Frontal cortex (tissue), 4 donors: ENCODE results near the gene ACP4. TPM values are rescaled to one million over a fixed set of nuclear protein-coding genes. Genes with fewer than 3 reads are reported as not detected.
"Not testable (repeated sequence)": the region's sequence is repeated elsewhere in the genome, so short reads cannot be mapped to it uniquely, and the experiment has no call there.

ENCODE experiments used
- DNase-seq, 2 donors: peaks; one replicate each; pipeline ENCODE4 v3.0.0; 2012; ENCODE audit warnings: low spot score in 2 of 2
- FAIRE-seq: peaks from 2 replicates; lab custom pipeline; 2012; peaks lifted over from hg19 to GRCh38; lab: Jason Lieb, UNC
- total RNA-seq: library from RNA; depleted of rRNA; stranded (reverse); fragments of >200 nt; gene quantifications from one replicate; pipeline ENCODE4 v1.2.3, GENCODE V29; 2014
- donor health status: control.
- donor health status: control.
- donor health status: control.

Gene ACP4
- total RNA-seq: not detected

GRCh38 chr19:50790396-50790795, at the start of gene ACP4:
TSS of gene ACP4 (plus strand) at chr19:50790415. CDS start at chr19:50790415, 0 bp downstream.
- FAIRE-seq (no peak), DNase-seq (no peak)

- no peak for DNase-seq
- no peak for FAIRE-seq
Observed at GRCh38 chr19:50741179-50741933, 48.9 kb upstream of the ACP4 start.

GRCh38 chr19:50743537-50743936, 46.7 kb upstream of the ACP4 start:
- no peak for FAIRE-seq
- DNase-seq: no peak

- DNase-seq: no peak
- no peak for FAIRE-seq
Observed at GRCh38 chr19:50745221-50745620, 45.0 kb upstream of the ACP4 start.

GRCh38 chr19:50747141-50747540, 43.1 kb upstream of the ACP4 start:
- not testable (repeated sequence) for FAIRE-seq, DNase-seq

GRCh38 chr19:50749490-50749889, 40.7 kb upstream of the ACP4 start:
- no peak for FAIRE-seq
- no peak for DNase-seq

- DNase-seq (no peak), FAIRE-seq (no peak)
Observed at GRCh38 chr19:50750010-50750409, 40.2 kb upstream of the ACP4 start.

- FAIRE-seq (no peak), DNase-seq (no peak)
Observed at GRCh38 chr19:50753879-50754278, 36.3 kb upstream of the ACP4 start.

- not testable (repeated sequence) for DNase-seq, FAIRE-seq
Observed at GRCh38 chr19:50756244-50756643, 34.0 kb upstream of the ACP4 start.

GRCh38 chr19:50757624-50758023, 32.6 kb upstream of the ACP4 start:
- FAIRE-seq: not testable (repeated sequence)

GRCh38 chr19:50759076-50759475, 31.1 kb upstream of the ACP4 start:
- FAIRE-seq: not testable (repeated sequence)

More at GRCh38 chr19:50757624-50758023, 32.6 kb upstream of the ACP4 start:
- not testable (repeated sequence) for DNase-seq

GRCh38 chr19:50759886-50760285, 30.3 kb upstream of the ACP4 start:
- no peak for FAIRE-seq
- DNase-seq: no peak

More at GRCh38 chr19:50759076-50759475, 31.1 kb upstream of the ACP4 start:
- DNase-seq: not testable (repeated sequence)

- DNase-seq, FAIRE-seq: not testable (repeated sequence)
Observed at GRCh38 chr19:50761501-50761900, 28.7 kb upstream of the ACP4 start.

- FAIRE-seq: not testable (repeated sequence)
Observed at GRCh38 chr19:50763521-50763920, 26.7 kb upstream of the ACP4 start.

GRCh38 chr19:50764409-50764808, 25.8 kb upstream of the ACP4 start:
- FAIRE-seq (no peak), DNase-seq (no peak)

More at GRCh38 chr19:50763521-50763920, 26.7 kb upstream of the ACP4 start:
- not testable (repeated sequence) for DNase-seq

- DNase-seq, FAIRE-seq: not testable (repeated sequence)
Observed at GRCh38 chr19:50766746-50767145, 23.5 kb upstream of the ACP4 start.

GRCh38 chr19:50767263-50767662, 23.0 kb upstream of the ACP4 start:
- FAIRE-seq: not testable (repeated sequence)

GRCh38 chr19:50768277-50768676, 21.9 kb upstream of the ACP4 start:
- DNase-seq: no peak
- no peak for FAIRE-seq

More at GRCh38 chr19:50767263-50767662, 23.0 kb upstream of the ACP4 start:
- not testable (repeated sequence) for DNase-seq

GRCh38 chr19:50770164-50770563, 20.1 kb upstream of the ACP4 start, which contains the start of gene GPR32:
TSS of gene GPR32 (plus strand) at chr19:50770464. CDS start at chr19:50770601, 137 bp downstream.
- FAIRE-seq, DNase-seq: not testable (repeated sequence)

GRCh38 chr19:50770888-50771287, 19.3 kb upstream of the ACP4 start:
- DNase-seq: no peak
- FAIRE-seq: no peak

GRCh38 chr19:50772476-50772875, 17.7 kb upstream of the ACP4 start:
- DNase-seq: no peak
- FAIRE-seq: no peak
